ENCODE measurements around the gene ITPKA. TPM values are rescaled to one million over a fixed set of nuclear protein-coding genes. Genes with fewer than 3 reads are reported as not detected.

Gene ITPKA
- total and polyA plus RNA-seq, 2 of the 13 experiments (the other 11 are each of a cell fraction or from before 2014, with no cell fraction given), result 13.2 to 41.3 TPM

- TF ChIP-seq HOXA7 (CRISPR knock-in tag; IDR thresholded peaks at IDR 0.05) (no peak), BORCS8-MEF2B (CRISPR knock-in tag; IDR thresholded peaks at IDR 0.05) (peak; percentile 79), CHD2 (IDR thresholded peaks at IDR 0.05; ENCODE audit: low read depth, low read length) (no peak), ZNF720 (CRISPR knock-in tag; IDR thresholded peaks at IDR 0.05) (no peak), NFE2L1 (CRISPR knock-in tag; IDR thresholded peaks at IDR 0.05; ENCODE audit: borderline replicate concordance) (no peak), SIX4 (CRISPR knock-in tag; IDR thresholded peaks at IDR 0.05) (0 out of 2 replicates have a peak, but pooled peaks have one; percentile 17), SOX5 (CRISPR knock-in tag; IDR thresholded peaks at IDR 0.05; ENCODE audit: borderline replicate concordance) (no peak), ATAD3A (CRISPR knock-in tag; IDR thresholded peaks at IDR 0.05) (no peak), ZNF24 (IDR thresholded peaks at IDR 0.05) (no peak), ZC3H13 (CRISPR knock-in tag; IDR thresholded peaks at IDR 0.05) (peak; percentile 66; the same call in 1 of the 2 replicates), DNMT1 (CRISPR knock-in tag; IDR thresholded peaks at IDR 0.05) (0 out of 2 replicates have a peak, but pooled peaks have one; percentile 49), ZNF234 (CRISPR knock-in tag; conservative IDR thresholded peaks at IDR 0.05) (0 out of 2 replicates have a peak, but pooled peaks have one; percentile 34), POGZ (CRISPR knock-in tag; IDR thresholded peaks at IDR 0.05) (peak; percentile 77), NONO (IDR thresholded peaks at IDR 0.05) (no peak), NONO (CRISPR knock-in tag; conservative IDR thresholded peaks at IDR 0.05) (peak; percentile 97), CEBPG (CRISPR knock-in tag; IDR thresholded peaks at IDR 0.05) (peak; percentile 15; the same call in 1 of the 2 replicates), SIN3A (IDR thresholded peaks at IDR 0.05; ENCODE audit: borderline replicate concordance, low read depth, low read length) (peak; percentile 73; the same call in 1 of the 2 replicates)
- TF ChIP-seq, protein P1, sequence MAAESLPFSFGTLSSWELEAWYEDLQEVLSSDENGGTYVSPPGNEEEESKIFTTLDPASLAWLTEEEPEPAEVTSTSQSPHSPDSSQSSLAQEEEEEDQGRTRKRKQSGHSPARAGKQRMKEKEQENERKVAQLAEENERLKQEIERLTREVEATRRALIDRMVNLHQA (CRISPR knock-in tag; IDR thresholded peaks at IDR 0.05), result no peak
- TF ChIP-seq, protein P2, sequence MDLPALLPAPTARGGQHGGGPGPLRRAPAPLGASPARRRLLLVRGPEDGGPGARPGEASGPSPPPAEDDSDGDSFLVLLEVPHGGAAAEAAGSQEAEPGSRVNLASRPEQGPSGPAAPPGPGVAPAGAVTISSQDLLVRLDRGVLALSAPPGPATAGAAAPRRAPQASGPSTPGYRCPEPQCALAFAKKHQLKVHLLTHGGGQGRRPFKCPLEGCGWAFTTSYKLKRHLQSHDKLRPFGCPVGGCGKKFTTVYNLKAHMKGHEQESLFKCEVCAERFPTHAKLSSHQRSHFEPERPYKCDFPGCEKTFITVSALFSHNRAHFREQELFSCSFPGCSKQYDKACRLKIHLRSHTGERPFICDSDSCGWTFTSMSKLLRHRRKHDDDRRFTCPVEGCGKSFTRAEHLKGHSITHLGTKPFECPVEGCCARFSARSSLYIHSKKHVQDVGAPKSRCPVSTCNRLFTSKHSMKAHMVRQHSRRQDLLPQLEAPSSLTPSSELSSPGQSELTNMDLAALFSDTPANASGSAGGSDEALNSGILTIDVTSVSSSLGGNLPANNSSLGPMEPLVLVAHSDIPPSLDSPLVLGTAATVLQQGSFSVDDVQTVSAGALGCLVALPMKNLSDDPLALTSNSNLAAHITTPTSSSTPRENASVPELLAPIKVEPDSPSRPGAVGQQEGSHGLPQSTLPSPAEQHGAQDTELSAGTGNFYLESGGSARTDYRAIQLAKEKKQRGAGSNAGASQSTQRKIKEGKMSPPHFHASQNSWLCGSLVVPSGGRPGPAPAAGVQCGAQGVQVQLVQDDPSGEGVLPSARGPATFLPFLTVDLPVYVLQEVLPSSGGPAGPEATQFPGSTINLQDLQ (CRISPR knock-in tag; IDR thresholded peaks at IDR 0.05), result peak; percentile 65; the same call in 1 of the 2 replicates
- TF ChIP-seq, protein P3, sequence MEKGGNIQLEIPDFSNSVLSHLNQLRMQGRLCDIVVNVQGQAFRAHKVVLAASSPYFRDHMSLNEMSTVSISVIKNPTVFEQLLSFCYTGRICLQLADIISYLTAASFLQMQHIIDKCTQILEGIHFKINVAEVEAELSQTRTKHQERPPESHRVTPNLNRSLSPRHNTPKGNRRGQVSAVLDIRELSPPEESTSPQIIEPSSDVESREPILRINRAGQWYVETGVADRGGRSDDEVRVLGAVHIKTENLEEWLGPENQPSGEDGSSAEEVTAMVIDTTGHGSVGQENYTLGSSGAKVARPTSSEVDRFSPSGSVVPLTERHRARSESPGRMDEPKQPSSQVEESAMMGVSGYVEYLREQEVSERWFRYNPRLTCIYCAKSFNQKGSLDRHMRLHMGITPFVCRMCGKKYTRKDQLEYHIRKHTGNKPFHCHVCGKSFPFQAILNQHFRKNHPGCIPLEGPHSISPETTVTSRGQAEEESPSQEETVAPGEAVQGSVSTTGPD (CRISPR knock-in tag; IDR thresholded peaks at IDR 0.05), result no peak
- TF ChIP-seq, protein P4, sequence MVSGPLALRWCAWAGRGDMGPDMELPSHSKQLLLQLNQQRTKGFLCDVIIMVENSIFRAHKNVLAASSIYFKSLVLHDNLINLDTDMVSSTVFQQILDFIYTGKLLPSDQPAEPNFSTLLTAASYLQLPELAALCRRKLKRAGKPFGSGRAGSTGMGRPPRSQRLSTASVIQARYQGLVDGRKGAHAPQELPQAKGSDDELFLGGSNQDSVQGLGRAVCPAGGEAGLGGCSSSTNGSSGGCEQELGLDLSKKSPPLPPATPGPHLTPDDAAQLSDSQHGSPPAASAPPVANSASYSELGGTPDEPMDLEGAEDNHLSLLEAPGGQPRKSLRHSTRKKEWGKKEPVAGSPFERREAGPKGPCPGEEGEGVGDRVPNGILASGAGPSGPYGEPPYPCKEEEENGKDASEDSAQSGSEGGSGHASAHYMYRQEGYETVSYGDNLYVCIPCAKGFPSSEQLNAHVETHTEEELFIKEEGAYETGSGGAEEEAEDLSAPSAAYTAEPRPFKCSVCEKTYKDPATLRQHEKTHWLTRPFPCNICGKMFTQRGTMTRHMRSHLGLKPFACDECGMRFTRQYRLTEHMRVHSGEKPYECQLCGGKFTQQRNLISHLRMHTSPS (CRISPR knock-in tag; IDR thresholded peaks at IDR 0.05; ENCODE audit: low read depth), result peak; percentile 52; the same call in 1 of the 2 replicates
Measured at GRCh38 chr15:41495736-41496599, 2.3 kb downstream of the ITPKA start (continued).
